ENCODE measurements around the gene LMAN2L. TPM values are rescaled to one million over a fixed set of nuclear protein-coding genes. Genes with fewer than 3 reads are reported as not detected.

LMAN2L gene
- total RNA-seq, 1 donor from 2014 or later: 37.1 TPM

DNA sequence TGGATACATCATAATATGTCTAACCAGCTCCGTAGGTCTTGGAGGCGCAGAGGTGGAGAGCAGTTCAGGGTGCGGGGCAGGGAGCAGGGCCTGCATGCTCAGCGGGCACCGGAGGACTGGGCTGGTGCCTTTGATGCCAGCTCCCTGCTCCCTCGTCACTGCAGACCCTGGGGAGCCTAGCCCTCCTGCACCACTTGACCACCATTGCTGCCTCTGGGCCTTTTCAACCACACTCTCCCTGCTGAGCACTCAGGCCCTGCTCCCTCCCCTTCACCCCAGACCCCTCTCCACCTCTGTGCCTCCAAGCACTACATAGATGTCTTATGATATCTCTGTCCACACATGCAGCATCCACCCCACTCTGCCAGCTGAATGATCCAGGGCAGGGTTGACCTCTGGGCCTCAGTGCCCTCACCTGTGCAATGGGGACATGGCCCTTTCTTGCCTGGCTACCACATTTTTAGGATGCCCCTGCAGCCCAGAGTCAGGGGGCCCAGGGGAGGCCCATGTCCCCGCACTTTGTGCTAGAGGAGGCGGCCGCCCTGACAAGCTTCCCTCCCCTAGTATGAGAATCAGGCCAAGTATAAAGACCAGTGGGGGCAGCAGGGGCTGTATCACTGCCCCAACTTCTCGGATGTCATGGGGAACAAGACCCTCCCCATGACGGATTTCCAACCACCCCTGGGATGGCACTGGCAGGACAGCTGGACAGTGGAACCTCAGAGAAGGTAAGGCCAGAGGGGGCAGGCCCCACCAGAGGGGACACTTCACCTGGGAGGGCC lies 51.0 kb downstream of the LMAN2L start:
- Histone ChIP-seq H3K9ac (ENCODE audit: low read depth in 1 of 3, low read length in 3 of 3) (no peak overlapping the region), H3K27me3 (ENCODE audit: control insufficient read depth in 3 of 3, insufficient read depth in 3 of 3, low read length in 3 of 3) (peaks cover 9 to 32% (median 10%) of the 10 kb centered on the region in 3 donors), H3K27ac (ENCODE audit: low read depth, low read length) (no peak overlapping the region), H3K36me3 (ENCODE audit: control insufficient read depth in 3 of 3, insufficient read depth in 3 of 3, low read length in 3 of 3) (no peaks in the 10 kb centered on the region), H3K4me1 (ENCODE audit: control insufficient read depth in 3 of 3, insufficient read depth in 3 of 3, low read length in 3 of 3) (peaks cover 5 to 7% (median 6%) of the 10 kb centered on the region in 3 donors), H3K9me3 (ENCODE audit: control insufficient read depth in 3 of 3, low read length in 3 of 3) (no peaks in the 10 kb centered on the region), H3K4me3 (ENCODE audit: low read length in 3 of 3) (no peak overlapping the region)

DNA sequence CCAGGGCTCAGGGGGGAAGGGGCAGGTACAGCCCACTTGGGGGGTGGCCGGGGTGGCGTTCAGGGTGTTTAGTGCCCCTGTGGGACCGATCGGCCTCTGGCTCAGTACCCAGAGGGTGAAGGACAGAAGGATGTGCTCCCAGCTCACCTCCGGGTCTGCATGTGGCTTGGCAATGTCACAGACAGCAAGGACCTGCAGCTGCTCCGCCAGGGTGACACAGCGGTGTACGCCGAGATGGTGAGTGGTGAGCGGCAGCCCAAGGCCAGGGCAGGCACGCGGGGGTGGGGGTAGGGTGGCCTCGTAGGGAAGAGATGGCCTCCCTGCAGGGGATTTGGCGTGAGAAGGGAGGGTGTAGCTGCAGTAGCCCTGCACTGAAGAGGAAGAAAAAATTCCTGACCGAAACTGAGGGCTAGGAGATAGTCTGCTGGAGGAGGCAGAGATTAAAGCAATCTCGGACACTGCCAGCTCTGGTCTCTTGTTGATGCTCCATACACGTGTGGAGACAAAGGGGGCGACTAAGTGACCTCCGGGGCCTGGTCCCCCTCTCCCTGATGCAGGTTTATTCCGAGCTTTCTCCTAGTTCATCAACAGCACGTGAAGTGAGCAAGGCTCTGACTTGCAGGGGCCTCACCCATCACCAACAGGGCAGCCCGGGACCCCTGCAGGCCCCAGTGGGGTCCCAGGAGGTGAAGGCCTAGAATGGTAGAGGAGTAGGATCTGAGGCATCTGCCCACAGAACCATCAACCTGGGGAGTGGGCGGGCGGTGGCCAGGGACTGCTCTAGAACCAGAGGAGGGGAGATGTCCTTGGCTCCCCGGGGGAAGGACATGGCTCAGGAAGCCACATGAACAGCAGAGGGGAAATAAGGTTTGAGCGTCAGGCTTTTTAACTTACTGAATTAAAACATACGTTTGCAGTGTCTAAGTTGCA lies 51.9 kb downstream of the LMAN2L start:
- H3K27ac ChIP-seq (ENCODE audit: low read depth, low read length): no peak overlapping the region

DNA sequence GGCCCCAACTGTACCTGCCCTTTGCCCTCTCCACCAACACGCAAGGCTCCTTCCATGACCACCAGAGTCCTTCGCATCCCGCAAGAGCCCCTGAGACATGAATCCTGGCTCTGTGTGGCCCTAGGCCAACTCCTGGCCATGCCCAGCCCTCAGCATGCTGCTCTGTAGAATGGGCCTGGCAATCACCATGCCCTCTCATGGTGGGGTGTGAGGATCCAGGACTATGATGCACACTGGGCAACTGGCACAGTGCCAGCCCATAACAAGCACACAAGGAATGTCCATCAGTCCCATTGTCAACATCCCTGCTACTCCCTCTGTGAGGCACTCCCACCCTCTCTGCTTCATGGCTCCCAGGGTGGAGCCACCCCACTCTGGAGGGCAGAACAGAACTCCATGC lies 52.6 kb downstream of the LMAN2L start:
- no peak overlapping the region for H3K4me3 ChIP-seq (ENCODE audit: low read length in 3 of 3)
- no peaks in the 10 kb centered on the region for H3K36me3 ChIP-seq (ENCODE audit: control insufficient read depth in 3 of 3, insufficient read depth in 3 of 3, low read length in 3 of 3)
- no peak overlapping the region for H3K9ac ChIP-seq (ENCODE audit: low read depth in 1 of 3, low read length in 3 of 3)
- peaks cover 9 to 32% (median 12%) of the 10 kb centered on the region in 3 donors for H3K27me3 ChIP-seq (ENCODE audit: control insufficient read depth in 3 of 3, insufficient read depth in 3 of 3, low read length in 3 of 3)
- H3K9me3 ChIP-seq (ENCODE audit: control insufficient read depth in 3 of 3, low read length in 3 of 3): no peaks in the 10 kb centered on the region
- peaks cover 5 to 7% (median 6%) of the 10 kb centered on the region in 3 donors for H3K4me1 ChIP-seq (ENCODE audit: control insufficient read depth in 3 of 3, insufficient read depth in 3 of 3, low read length in 3 of 3)
- H3K27ac ChIP-seq (ENCODE audit: low read depth, low read length): no peak overlapping the region

More for the DNA sequence above, 51.9 kb downstream of the LMAN2L start:
- Histone ChIP-seq H3K9ac (ENCODE audit: low read depth in 1 of 3, low read length in 3 of 3) (no peak overlapping the region), H3K9me3 (ENCODE audit: control insufficient read depth in 3 of 3, low read length in 3 of 3) (no peaks in the 10 kb centered on the region), H3K4me3 (ENCODE audit: low read length in 3 of 3) (no peak overlapping the region), H3K36me3 (ENCODE audit: control insufficient read depth in 3 of 3, insufficient read depth in 3 of 3, low read length in 3 of 3) (no peaks in the 10 kb centered on the region), H3K27me3 (ENCODE audit: control insufficient read depth in 3 of 3, insufficient read depth in 3 of 3, low read length in 3 of 3) (peaks cover 9 to 32% (median 12%) of the 10 kb centered on the region in 3 donors), H3K4me1 (ENCODE audit: control insufficient read depth in 3 of 3, insufficient read depth in 3 of 3, low read length in 3 of 3) (peaks cover 5 to 7% (median 6%) of the 10 kb centered on the region in 3 donors)

DNA sequence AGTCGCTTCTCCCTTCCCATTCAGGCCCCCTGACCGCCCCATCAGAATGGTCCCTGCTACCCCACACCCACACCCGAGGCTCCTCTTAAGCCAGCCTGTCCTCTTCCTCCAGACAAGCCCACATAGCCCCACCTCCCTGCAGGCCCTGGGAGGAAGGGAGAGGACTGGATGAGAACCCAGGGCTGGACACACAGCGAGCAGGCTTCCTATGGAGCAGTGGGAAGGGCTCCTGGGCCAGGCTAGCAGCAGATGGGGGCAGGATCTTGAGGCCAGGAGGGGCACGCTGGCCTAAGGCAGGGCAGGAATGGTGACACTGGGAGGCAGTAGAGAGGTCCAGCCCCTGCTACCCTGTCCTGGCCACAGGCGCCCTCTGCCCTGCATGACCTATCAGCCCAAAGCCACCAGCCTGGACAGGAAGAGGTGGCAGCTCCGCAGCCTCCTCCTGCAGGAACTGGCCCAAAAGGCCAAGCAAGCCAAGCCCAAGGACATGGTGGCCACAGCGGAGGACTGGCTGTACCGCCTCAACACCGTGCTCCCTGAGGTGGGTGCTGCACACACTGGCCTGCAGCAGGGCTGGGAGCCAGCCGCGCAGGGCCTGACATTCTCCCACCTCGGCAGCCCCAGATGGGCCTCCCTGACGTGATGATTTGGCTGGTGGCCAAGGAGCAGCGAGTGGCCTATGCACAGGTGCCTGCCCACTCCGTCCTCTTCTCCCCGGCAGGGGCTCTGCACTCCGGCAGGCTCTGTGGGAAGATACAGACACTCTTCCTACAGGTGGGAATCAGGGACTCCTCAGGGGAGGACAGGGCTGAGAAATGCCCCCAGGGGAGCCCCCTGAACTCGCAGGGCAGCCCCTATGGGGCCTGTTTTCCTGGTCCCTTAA lies 54.0 kb downstream of the LMAN2L start:
- no peak overlapping the region for H3K4me3 ChIP-seq (ENCODE audit: low read length in 3 of 3)
- no peaks in the 10 kb centered on the region for H3K36me3 ChIP-seq (ENCODE audit: control insufficient read depth in 3 of 3, insufficient read depth in 3 of 3, low read length in 3 of 3)
- no peak overlapping the region for H3K27ac ChIP-seq (ENCODE audit: low read depth, low read length)
- peaks cover 9 to 32% (median 12%) of the 10 kb centered on the region in 3 donors for H3K27me3 ChIP-seq (ENCODE audit: control insufficient read depth in 3 of 3, insufficient read depth in 3 of 3, low read length in 3 of 3)
- peaks cover 5 to 7% (median 6%) of the 10 kb centered on the region in 3 donors for H3K4me1 ChIP-seq (ENCODE audit: control insufficient read depth in 3 of 3, insufficient read depth in 3 of 3, low read length in 3 of 3)
- H3K9me3 ChIP-seq (ENCODE audit: control insufficient read depth in 3 of 3, low read length in 3 of 3): no peaks in the 10 kb centered on the region
- H3K9ac ChIP-seq (ENCODE audit: low read depth in 1 of 3, low read length in 3 of 3): no peak overlapping the region

DNA sequence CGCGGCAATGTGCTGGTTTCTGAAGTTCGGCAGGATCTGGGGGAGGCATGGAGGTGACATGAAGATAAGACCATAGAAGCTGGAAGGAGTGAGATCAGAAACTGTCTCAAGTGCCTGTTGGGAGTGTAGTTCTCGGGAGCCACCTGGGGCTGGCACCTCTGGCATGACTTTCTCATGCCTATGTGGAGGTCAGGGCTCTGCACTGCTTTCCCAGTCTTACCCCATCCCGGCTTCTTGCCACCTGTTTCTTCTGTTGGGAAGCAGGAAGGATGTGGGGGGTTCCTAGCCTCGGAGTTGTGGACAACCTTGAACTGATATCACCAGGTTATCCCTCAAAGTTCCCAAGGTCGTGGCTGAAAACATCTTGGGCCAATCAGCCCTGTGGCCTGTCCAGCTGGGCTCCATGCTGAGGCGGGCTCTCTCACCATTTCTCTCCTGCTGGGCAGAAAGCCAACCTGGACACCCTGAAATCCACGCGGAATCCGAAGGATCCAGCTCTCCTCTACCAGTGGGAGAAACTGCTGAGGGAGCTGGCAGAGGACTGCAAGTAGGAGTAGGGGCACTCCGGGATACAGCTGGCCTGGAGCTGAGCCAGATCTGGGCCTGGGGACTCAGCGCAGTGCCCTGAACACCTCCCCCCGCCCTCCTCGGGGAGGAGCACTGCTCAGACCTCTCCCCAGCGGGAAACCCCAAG lies 54.8 kb downstream of the LMAN2L start:
- no peaks in the 10 kb centered on the region for H3K36me3 ChIP-seq (ENCODE audit: control insufficient read depth in 3 of 3, insufficient read depth in 3 of 3, low read length in 3 of 3)
- H3K9me3 ChIP-seq (ENCODE audit: control insufficient read depth in 3 of 3, low read length in 3 of 3): no peaks in the 10 kb centered on the region
- no peak overlapping the region for H3K4me3 ChIP-seq (ENCODE audit: low read length in 3 of 3)
- H3K27ac ChIP-seq (ENCODE audit: low read depth, low read length): no peak overlapping the region
- no peak overlapping the region for H3K9ac ChIP-seq (ENCODE audit: low read depth in 1 of 3, low read length in 3 of 3)
- H3K27me3 ChIP-seq (ENCODE audit: control insufficient read depth in 3 of 3, insufficient read depth in 3 of 3, low read length in 3 of 3): peaks cover 9 to 32% (median 12%) of the 10 kb centered on the region in 3 donors
- peaks cover 5 to 7% (median 6%) of the 10 kb centered on the region in 3 donors for H3K4me1 ChIP-seq (ENCODE audit: control insufficient read depth in 3 of 3, insufficient read depth in 3 of 3, low read length in 3 of 3)

DNA sequence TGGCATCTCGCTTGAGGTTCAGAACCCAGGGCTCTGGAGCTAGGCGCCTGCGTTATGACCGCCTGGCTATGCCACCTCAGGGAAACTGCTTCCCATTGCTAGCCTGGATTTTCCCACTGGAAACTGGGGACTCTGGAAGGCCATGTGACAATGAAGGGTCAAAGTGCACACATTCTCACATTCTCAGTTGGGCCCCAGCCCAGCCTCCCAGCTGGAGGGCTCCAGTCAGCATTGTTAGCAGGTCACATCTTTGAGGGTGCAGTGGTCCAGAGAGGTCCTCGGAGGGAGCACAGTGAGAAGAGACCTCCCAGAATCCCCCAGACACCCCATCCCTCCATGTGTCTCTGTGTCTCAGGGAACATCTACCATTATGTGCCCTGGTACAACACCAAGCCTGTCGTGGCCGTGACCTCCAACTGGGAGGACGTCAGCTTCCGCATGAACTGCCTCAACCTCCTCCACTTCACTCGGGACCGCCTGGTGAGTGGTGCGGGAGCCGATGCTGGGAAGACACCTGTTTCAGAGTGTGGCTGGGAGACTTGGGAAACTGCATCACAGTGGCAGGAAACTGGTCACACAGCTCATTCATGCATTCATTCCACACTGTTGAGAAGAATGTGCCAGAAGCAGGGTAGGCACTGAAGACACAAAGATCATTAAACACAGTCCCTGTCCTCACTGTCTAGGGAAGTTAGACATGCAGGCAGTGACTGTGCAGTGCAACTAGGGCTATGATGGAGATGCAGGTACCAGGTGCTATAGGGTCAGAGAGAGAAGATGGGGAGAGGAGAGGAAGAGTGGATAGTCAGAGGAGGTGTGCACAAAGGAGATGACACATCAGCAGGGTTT lies 55.7 kb downstream of the LMAN2L start:
- Histone ChIP-seq H3K9me3 (ENCODE audit: control insufficient read depth in 3 of 3, low read length in 3 of 3) (no peaks in the 10 kb centered on the region), H3K4me1 (ENCODE audit: control insufficient read depth in 3 of 3, insufficient read depth in 3 of 3, low read length in 3 of 3) (peaks cover 5 to 7% (median 6%) of the 10 kb centered on the region in 3 donors), H3K4me3 (ENCODE audit: low read length in 3 of 3) (no peak overlapping the region), H3K9ac (ENCODE audit: low read depth in 1 of 3, low read length in 3 of 3) (no peak overlapping the region), H3K36me3 (ENCODE audit: control insufficient read depth in 3 of 3, insufficient read depth in 3 of 3, low read length in 3 of 3) (no peaks in the 10 kb centered on the region), H3K27ac (ENCODE audit: low read depth, low read length) (no peak overlapping the region), H3K27me3 (ENCODE audit: control insufficient read depth in 3 of 3, insufficient read depth in 3 of 3, low read length in 3 of 3) (peaks cover 9 to 32% (median 12%) of the 10 kb centered on the region in 3 donors)

DNA sequence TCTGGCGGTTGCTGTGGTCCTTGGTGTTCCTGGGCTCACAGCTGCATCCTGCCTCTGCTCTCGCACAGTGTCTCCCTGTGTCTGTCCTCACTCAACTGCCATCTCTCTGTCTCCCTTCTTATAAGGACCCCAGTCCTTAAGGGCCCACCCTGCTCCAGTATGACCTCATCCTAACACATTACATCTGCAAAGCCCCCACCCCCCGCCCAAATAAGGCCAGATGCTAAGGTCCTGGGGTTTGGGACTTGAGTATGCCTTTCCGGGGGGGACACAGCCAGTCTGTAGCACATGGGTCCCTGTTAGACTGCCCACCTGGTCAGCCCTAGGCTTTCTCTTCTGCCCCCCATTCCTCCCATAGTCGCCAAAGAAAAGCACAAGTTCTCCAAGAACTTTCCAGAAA lies 56.6 kb downstream of the LMAN2L start:
- Histone ChIP-seq H3K9me3 (ENCODE audit: control insufficient read depth in 3 of 3, low read length in 3 of 3) (no peaks in the 10 kb centered on the region), H3K27me3 (ENCODE audit: control insufficient read depth in 3 of 3, insufficient read depth in 3 of 3, low read length in 3 of 3) (peaks cover 9 to 32% (median 12%) of the 10 kb centered on the region in 3 donors), H3K9ac (ENCODE audit: low read depth in 1 of 3, low read length in 3 of 3) (no peak overlapping the region), H3K4me3 (ENCODE audit: low read length in 3 of 3) (no peak overlapping the region), H3K4me1 (ENCODE audit: control insufficient read depth in 3 of 3, insufficient read depth in 3 of 3, low read length in 3 of 3) (peaks cover 5 to 7% (median 6%) of the 10 kb centered on the region in 3 donors), H3K27ac (ENCODE audit: low read depth, low read length) (no peak overlapping the region), H3K36me3 (ENCODE audit: control insufficient read depth in 3 of 3, insufficient read depth in 3 of 3, low read length in 3 of 3) (no peaks in the 10 kb centered on the region)

DNA sequence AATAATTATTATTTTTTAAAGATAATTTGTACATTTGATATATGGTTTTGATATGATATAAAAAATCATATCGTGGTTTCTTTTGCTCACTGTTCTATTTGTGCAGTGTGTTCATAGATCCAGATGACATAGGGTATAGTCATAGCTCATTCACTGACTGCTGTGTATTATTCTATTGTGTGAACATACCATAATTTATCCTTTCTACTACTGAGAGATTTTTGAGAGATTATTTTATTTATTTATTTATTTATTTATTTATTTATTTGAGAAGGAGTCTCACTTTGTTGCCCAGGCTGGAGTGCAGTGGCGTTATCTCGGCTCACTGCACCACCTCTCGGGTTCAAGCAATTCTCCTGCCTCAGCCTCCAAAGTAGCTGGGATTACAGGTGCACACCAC lies 58.3 kb downstream of the LMAN2L start:
- Histone ChIP-seq H3K9me3 (ENCODE audit: control insufficient read depth in 3 of 3, low read length in 3 of 3) (no peaks in the 10 kb centered on the region), H3K4me3 (ENCODE audit: low read length in 3 of 3) (no peak overlapping the region), H3K9ac (ENCODE audit: low read depth in 1 of 3, low read length in 3 of 3) (no peak overlapping the region), H3K27me3 (ENCODE audit: control insufficient read depth in 3 of 3, insufficient read depth in 3 of 3, low read length in 3 of 3) (peaks cover 9 to 24% (median 12%) of the 10 kb centered on the region in 3 donors), H3K27ac (ENCODE audit: low read depth, low read length) (no peak overlapping the region), H3K36me3 (ENCODE audit: control insufficient read depth in 3 of 3, insufficient read depth in 3 of 3, low read length in 3 of 3) (no peaks in the 10 kb centered on the region), H3K4me1 (ENCODE audit: control insufficient read depth in 3 of 3, insufficient read depth in 3 of 3, low read length in 3 of 3) (peaks cover 5 to 7% (median 6%) of the 10 kb centered on the region in 3 donors)
